Body of pancreas (tissue), 4 donors: Measurements from ENCODE around the gene STIM1. TPM values are rescaled to one million over a fixed set of nuclear protein-coding genes. Genes with fewer than 3 reads are reported as not detected.
"Not testable (repeated sequence)": the region's sequence is repeated elsewhere in the genome, so short reads cannot be mapped to it uniquely, and the experiment has no call there.

Experiments used
- ATAC-seq: fragments of 150-250 bp; one replicate; pipeline ENCODE4 v1.9.1; 2016
- DNase-seq, 4 donors: peaks; one replicate each; pipeline ENCODE4 v3.0.0-alpha.2; 2019
- H3K27ac ChIP-seq, 4 donors: fragments of 200-600 bp; sonication (generic); 1 replicate in 3 of 4; 2 replicates in 1 of 4; pipeline versions ENCODE4 v1.5.1 to v1.6.1; 2016 to 2019; ENCODE audit warnings: mild to moderate bottlenecking in 1 of 4, mixed read lengths in 1 of 4, moderate library complexity in 1 of 4
- H3K27me3 ChIP-seq, 2 donors: fragments of 200-600 bp; sonication (generic); one replicate each; pipeline ENCODE4 v1.6.0; 2016; ENCODE audit warnings: mild to moderate bottlenecking in 1 of 2
- H3K36me3 ChIP-seq, 2 donors: fragments of 200-600 bp; sonication (generic); replicated peaks in 1 of 2; 2 replicates each; pipeline ENCODE4 v1.5.1; 2016; ENCODE audit warnings: low read depth in 2 of 2; ENCODE audit not compliant: insufficient read depth in 1 of 2
- H3K4me1 ChIP-seq: fragments of 200-600 bp; sonication (generic); one replicate; pipeline ENCODE4 v1.6.0; 2016
- H3K4me3 ChIP-seq, 2 donors: fragments of 200-600 bp; sonication (generic); 1 replicate in 1 of 2; 2 replicates in 1 of 2; pipeline ENCODE4 v1.5.1; 2016 to 2019
- H3K9me3 ChIP-seq, 3 donors: fragments of 200-600 bp; sonication (generic); 1 replicate in 2 of 3; 2 replicates in 1 of 3; pipeline ENCODE4 v1.5.1; 2016
- CTCF ChIP-seq, 7 experiments: fragments of 450-650 bp in 4 of 7; fragments of 200-600 bp in 3 of 7; sonication (generic) in 3 of 7; IDR thresholded peaks; one replicate each; pipeline ENCODE4 v1.5.1; 2016 to 2019; ENCODE audit warnings: antibody characterized with exemption in 7 of 7
- POLR2A ChIP-seq, 3 donors: fragments of 450-650 bp; IDR thresholded peaks; one replicate each; pipeline ENCODE4 v1.6.1; 2016; ENCODE audit warnings: antibody characterized with exemption in 3 of 3, mild to moderate bottlenecking in 2 of 3
- WGBS, 2 donors: methylation state at CpG; one replicate each; pipeline ENCODE4 v1.1.5; 2017; 5-methylcytosine and 5-hydroxymethylcytosine counted together
- intact Hi-C: fragments of 100-400 bp; cut with DNase I; formaldehyde crosslinking; loops from one replicate; pipeline ENCODE4 v1.15.1; 2023
- total RNA-seq, 2 donors: library from RNA; depleted of rRNA; stranded (reverse); fragments of >200 nt; gene quantifications; one replicate each; pipeline ENCODE4 v1.1.0, GENCODE V29; 2016

STIM1 gene
- total RNA-seq, 2 donors from 2014 or later = 20.4 to 24.6 TPM

- H3K4me1 ChIP-seq = peaks cover 29% of the 10 kb centered on the region
- intact Hi-C loops = no loop called here
- WGBS, 2 donors = 75 to 83% methylated on average over 5 of the region's 5 CpGs
- H3K4me3 ChIP-seq = no peak overlapping the region
- DNase-seq = peak in 1 of 4 donors; percentile 28
- TF ChIP-seq CTCF (IDR thresholded peaks at IDR 0.05) (no peak), POLR2A (IDR thresholded peaks at IDR 0.05) (no peak)
- peak overlapping the region in 2 of 4 donors; percentile 31 to 58 for H3K27ac ChIP-seq
- no peaks in the 10 kb centered on the region for H3K9me3 ChIP-seq
- no peaks in the 10 kb centered on the region for H3K36me3 ChIP-seq
- no peaks in the 10 kb centered on the region for H3K27me3 ChIP-seq
- ATAC-seq = peak; percentile 55
Measured at GRCh38 chr11:3894128-3894731, 38.8 kb downstream of the STIM1 start.

DNA sequence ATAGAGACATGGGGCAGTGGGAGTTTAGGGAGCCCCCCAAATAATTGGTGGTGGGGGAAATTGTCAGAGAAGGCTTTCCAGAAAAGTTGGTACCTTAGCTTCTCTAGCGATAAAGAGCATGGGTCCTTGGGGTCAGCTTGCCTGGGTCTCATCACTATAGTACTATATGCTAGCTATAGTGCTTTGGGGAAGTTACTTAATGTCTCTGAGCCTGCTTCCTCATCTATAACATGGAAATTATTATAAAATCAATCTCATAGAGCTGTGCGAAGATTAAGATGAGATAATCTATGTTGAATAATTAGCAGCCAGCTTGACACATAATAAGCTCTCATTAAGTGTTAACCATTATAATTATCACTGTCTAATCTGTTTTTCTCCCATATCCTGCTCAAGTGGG is 41.2 kb downstream of the STIM1 start:
- ATAC-seq (no peak), DNase-seq (no peak)
- no peak overlapping the region for H3K27ac ChIP-seq
- no peaks in the 10 kb centered on the region for H3K36me3 ChIP-seq
- no peaks in the 10 kb centered on the region for H3K27me3 ChIP-seq
- H3K4me3 ChIP-seq = no peak overlapping the region
- H3K4me1 ChIP-seq = peaks cover 32% of the 10 kb centered on the region
- intact Hi-C loops = no loop called here
- WGBS, 2 donors = 91 to 94% methylated on average over 2 of the region's 2 CpGs
- no peaks in the 10 kb centered on the region for H3K9me3 ChIP-seq
- TF ChIP-seq POLR2A (IDR thresholded peaks at IDR 0.05) (no peak), CTCF (IDR thresholded peaks at IDR 0.05) (no peak)

- H3K27ac ChIP-seq, ATAC-seq, intact Hi-C loops, DNase-seq, H3K9me3 ChIP-seq, H3K27me3 ChIP-seq, H3K36me3 ChIP-seq, H3K4me3 ChIP-seq: not testable (repeated sequence)
- peaks cover 41% of the 10 kb centered on the region for H3K4me1 ChIP-seq
- WGBS, 2 donors = 81 to 91% methylated on average over 18 to 19 of the region's 19 CpGs
Measured at GRCh38 chr11:3900230-3900629, 44.8 kb downstream of the STIM1 start.

DNA sequence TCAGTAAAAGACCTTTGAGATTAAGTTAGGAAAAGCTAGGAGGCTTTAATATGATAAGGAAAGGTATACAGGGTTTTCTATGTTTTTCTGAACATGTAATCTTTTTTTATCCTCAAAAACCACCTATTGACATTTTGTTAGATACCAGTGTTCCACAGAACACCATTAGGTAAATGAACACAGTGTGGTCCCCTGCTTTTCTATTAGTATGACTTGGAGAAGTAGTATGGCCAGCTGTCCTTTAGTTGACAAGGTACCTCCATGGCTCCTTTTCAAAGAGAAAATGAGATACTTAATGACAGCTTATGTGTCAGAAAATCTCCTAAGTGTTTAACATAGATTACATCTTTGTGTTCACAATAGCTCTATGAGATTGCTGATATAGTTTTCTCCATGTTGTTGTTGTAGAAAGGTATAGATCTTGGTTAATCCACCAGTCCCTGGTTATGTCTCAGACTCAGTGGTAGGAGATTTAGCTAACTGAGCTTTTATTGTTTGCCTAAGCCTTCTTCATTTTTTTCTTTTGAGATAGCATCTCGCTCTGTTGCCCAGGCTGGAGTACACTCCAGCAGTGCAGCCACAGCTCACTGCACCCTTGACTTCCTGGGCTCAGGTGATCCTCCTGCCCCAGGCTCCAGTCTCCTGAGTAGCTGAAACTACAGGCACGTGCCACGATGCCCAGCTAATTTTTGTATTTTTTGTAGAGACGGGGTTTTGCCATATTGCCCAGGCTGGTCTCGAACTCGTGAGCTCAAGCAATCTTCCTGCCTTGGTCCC is 46.0 kb downstream of the STIM1 start:
- ATAC-seq (no peak), DNase-seq (no peak)
- TF ChIP-seq CTCF (IDR thresholded peaks at IDR 0.05) = no peak
- Histone ChIP-seq H3K36me3 (no peaks in the 10 kb centered on the region), H3K27ac (no peak overlapping the region), H3K4me1 (peaks cover 48% of the 10 kb centered on the region), H3K9me3 (no peaks in the 10 kb centered on the region), H3K4me3 (no peak overlapping the region), H3K27me3 (no peaks in the 10 kb centered on the region)
- intact Hi-C loops = no loop called here
- WGBS, 2 donors = 82% methylated on average over 6 of the region's 6 CpGs

DNA sequence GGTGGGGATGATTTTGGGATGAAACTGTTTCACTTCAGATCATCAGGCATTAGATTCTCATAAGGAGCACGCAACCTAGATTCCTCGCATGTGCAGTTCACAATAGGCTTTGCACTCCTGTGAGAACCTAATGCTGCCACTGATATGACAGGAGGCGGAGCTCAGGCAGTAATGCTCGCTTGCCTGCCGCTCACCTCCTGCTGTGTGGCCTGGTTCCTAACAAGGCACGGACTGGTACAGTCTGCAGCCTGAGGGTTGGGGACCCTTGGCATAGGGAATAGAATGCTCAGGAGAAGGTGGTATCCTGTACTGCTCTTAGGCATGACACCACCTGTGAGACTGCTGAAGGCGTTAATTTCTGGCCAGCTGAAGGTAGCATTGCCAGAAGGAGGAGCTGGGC is 47.0 kb downstream of the STIM1 start:
- DNase-seq (peak in 3 of 4 donors; percentile 14 to 49 (median 30)), ATAC-seq (no peak)
- Histone ChIP-seq H3K4me1 (peaks cover 42% of the 10 kb centered on the region), H3K27me3 (no peaks in the 10 kb centered on the region), H3K9me3 (no peaks in the 10 kb centered on the region), H3K4me3 (no peak overlapping the region), H3K27ac (peak overlapping the region in 3 of 4 donors; percentile 1 to 62 (median 34)), H3K36me3 (no peaks in the 10 kb centered on the region)
- 39 to 41% methylated on average over 6 to 7 of the region's 7 CpGs for WGBS, 2 donors
- intact Hi-C loops = no loop called here
- no peak for TF ChIP-seq POLR2A (IDR thresholded peaks at IDR 0.05)
